HL-60 (cell line): Measurements from ENCODE around the gene LMF1.

ENCODE experiments used
- GABPA ChIP-seq: IDR thresholded peaks from 2 replicates; pipeline ENCODE4 v1.6.1; 2012; ENCODE audit warnings: low read depth
- POLR2AphosphoS5 ChIP-seq: IDR thresholded peaks from 2 replicates; pipeline ENCODE4 v1.6.1; 2012; ENCODE audit warnings: low read depth
- TF ChIP-seq, protein P1 (sequence below): IDR thresholded peaks from one replicate; pipeline ENCODE4 v1.5.1; 2011; ENCODE audit warnings: low read length, control low read depth, inconsistent platforms; ENCODE audit not compliant: insufficient read depth
- TF ChIP-seq, protein P2 (sequence below): IDR thresholded peaks from 2 replicates; pipeline ENCODE4 v1.6.1; 2012; ENCODE audit warnings: low read depth; ENCODE audit not compliant: insufficient replicate concordance

DNA sequence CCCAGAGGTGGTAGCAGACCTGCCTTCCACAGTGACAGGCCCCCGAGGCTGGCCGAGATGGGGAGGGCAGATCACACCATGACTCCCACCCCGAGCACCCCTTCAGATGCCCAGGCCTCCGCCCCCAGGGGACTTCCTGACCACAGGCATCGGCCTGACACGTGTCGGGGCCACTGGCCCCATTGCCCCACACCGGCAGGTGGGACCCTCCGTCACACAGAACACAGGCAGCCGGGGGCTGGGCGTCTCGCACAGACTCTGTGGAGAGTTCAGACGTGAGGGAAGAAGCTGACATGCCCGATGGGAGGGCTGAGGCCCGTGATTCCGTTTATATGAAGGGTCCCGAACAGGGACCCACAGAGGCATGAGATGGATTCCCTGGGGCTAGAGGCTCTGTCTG lies 118.9 kb downstream of the LMF1 start:
- TF ChIP-seq, protein P1, sequence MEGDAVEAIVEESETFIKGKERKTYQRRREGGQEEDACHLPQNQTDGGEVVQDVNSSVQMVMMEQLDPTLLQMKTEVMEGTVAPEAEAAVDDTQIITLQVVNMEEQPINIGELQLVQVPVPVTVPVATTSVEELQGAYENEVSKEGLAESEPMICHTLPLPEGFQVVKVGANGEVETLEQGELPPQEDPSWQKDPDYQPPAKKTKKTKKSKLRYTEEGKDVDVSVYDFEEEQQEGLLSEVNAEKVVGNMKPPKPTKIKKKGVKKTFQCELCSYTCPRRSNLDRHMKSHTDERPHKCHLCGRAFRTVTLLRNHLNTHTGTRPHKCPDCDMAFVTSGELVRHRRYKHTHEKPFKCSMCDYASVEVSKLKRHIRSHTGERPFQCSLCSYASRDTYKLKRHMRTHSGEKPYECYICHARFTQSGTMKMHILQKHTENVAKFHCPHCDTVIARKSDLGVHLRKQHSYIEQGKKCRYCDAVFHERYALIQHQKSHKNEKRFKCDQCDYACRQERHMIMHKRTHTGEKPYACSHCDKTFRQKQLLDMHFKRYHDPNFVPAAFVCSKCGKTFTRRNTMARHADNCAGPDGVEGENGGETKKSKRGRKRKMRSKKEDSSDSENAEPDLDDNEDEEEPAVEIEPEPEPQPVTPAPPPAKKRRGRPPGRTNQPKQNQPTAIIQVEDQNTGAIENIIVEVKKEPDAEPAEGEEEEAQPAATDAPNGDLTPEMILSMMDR: no peak
- TF ChIP-seq GABPA: no peak
- TF ChIP-seq POLR2AphosphoS5: no peak
- TF ChIP-seq, protein P2, sequence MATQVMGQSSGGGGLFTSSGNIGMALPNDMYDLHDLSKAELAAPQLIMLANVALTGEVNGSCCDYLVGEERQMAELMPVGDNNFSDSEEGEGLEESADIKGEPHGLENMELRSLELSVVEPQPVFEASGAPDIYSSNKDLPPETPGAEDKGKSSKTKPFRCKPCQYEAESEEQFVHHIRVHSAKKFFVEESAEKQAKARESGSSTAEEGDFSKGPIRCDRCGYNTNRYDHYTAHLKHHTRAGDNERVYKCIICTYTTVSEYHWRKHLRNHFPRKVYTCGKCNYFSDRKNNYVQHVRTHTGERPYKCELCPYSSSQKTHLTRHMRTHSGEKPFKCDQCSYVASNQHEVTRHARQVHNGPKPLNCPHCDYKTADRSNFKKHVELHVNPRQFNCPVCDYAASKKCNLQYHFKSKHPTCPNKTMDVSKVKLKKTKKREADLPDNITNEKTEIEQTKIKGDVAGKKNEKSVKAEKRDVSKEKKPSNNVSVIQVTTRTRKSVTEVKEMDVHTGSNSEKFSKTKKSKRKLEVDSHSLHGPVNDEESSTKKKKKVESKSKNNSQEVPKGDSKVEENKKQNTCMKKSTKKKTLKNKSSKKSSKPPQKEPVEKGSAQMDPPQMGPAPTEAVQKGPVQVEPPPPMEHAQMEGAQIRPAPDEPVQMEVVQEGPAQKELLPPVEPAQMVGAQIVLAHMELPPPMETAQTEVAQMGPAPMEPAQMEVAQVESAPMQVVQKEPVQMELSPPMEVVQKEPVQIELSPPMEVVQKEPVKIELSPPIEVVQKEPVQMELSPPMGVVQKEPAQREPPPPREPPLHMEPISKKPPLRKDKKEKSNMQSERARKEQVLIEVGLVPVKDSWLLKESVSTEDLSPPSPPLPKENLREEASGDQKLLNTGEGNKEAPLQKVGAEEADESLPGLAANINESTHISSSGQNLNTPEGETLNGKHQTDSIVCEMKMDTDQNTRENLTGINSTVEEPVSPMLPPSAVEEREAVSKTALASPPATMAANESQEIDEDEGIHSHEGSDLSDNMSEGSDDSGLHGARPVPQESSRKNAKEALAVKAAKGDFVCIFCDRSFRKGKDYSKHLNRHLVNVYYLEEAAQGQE: no peak
